GM19239 (cell line): ENCODE measurements around the gene TRMT44.

Source experiments
- DNase-seq: peaks from one replicate; pipeline ENCODE4 v3.0.0; 2011; ENCODE audit warnings: low spot score; ENCODE audit not compliant: insufficient read length
- FAIRE-seq: peaks from 2 replicates; lab custom pipeline; 2011; peaks lifted over from hg19 to GRCh38; lab: Jason Lieb, UNC

TRMT44 gene

DNA sequence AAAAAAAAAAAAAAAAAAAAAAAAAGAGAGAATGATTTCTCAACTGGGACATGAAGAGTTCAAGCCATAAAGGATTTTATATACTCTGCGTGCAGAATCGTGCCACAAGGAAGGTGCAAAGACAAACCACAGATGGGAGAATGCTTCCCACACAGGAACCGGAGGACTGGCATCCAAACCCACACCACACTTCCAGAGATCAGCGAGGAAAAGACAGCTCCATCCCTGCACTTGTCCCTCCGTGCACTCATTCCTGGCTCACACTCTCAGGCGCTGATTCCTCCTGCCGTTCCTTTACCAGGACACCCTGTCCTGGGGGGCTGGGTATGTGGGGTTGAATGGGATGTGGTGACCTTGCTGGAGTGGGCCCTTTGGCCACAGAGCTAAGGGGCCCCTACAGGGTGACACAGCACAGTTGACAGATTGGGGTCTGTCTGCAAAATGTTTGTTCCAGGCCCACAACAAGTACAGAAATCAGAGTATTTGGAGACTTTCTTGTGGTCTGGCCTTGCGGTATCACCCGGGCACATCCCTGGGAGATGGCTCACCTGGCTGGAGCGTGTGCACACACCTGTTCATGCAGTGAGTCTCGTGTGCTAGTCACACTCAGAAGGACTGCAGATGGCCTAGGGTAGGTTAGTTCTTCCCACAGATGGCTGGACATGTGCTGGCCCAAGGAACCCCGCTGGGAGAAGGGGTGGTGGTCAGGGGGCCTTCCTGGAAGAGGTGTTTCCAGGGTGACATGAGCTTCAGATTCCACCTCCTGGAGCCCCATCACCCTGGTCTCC is 84.2 kb downstream of the TRMT44 start:
- FAIRE-seq (no peak), DNase-seq (no peak)

DNA sequence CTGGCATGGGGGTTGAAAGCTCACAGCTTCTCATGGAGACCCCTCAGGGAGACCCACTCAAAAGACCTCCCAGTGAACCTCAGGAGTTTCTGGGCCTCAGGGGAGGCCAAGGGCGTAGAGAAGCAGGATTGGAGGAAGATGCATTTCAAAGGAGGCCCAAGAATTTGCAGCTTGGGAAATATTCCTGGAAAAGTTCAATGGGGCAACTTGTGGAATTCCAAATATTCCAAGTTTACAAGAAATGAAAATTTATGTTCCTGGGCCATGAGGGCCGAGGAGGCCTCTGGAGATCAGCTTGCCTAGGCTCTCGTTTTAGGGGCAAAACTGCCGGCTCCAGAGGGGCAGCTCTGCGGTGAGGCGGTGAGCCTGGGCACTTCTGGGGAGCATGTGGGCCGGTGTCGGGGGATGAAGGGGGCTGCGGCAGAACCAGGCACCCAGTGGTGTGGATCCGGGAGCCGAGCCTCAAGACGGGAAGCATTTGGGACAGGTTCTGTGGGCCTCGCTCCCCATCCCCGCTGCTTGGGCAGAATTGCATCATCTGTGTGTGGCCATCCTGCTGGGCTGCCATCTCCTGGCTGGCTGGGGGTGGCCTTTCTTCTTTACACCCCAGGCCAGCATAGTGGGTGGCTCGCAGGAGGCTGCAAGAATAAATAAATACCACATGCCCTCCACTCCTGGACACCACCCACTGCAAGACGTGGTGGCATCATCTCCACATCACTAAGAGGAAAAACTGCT is 85.0 kb downstream of the TRMT44 start:
- DNase-seq (no peak), FAIRE-seq (no peak)
